OCI-LY7 (cell line): ENCODE data around the gene SALL3. TPM values are rescaled to one million over a fixed set of nuclear protein-coding genes. Genes with fewer than 3 reads are reported as not detected.

Experiments used
- BruUV-seq: library from RNA; stranded (reverse); fragments of 400-500 nt; replicated peaks from 2 replicates; lab custom pipeline; 2021; lab: Mats Ljungman, UMichigan
- CTCF ChIA-PET: fragments of 300-600 bp; sonication (Branson Sonifier 250); formaldehyde crosslinking; loops from one replicate; lab custom pipeline; 2022; ENCODE audit warnings: antibody characterized with exemption; ENCODE audit not compliant: unreplicated experiment; lab: Charles Lee
- POLR2A ChIA-PET: fragments of 300-600 bp; sonication (Branson Sonifier 250); formaldehyde crosslinking; loops from one replicate; lab custom pipeline; 2022; ENCODE audit warnings: antibody characterized with exemption; lab: Charles Lee
- DNase-seq: peaks from one replicate; pipeline ENCODE4 v3.0.0-alpha.2; 2015; ENCODE audit warnings: low spot score
- H2AFZ ChIP-seq: fragments of 200-600 bp; sonication (generic), shearing (Covaris generic); 2 replicates; pipeline ENCODE4 v1.6.1; 2014; ENCODE audit warnings: mild to moderate bottlenecking, antibody characterized with exemption, low read length, moderate library complexity
- H3K27ac ChIP-seq: fragments of 200-600 bp; sonication (generic); 2 replicates; pipeline ENCODE4 v1.5.1; 2014; ENCODE audit warnings: mixed run types, low read depth, mild to moderate bottlenecking, moderate library complexity, low read length, inconsistent platforms; ENCODE audit not compliant: poor library complexity, severe bottlenecking
- H3K36me3 ChIP-seq: fragments of 200-600 bp; sonication (generic); 2 replicates; pipeline ENCODE4 v1.6.1; 2014; ENCODE audit warnings: mild to moderate bottlenecking, antibody characterized with exemption, low read length, moderate library complexity, mixed read lengths; ENCODE audit not compliant: insufficient read depth
- H3K4me1 ChIP-seq: fragments of 200-600 bp; sonication (generic); 2 replicates; pipeline ENCODE4 v1.5.1; 2014; ENCODE audit warnings: mild to moderate bottlenecking, low read length; ENCODE audit not compliant: insufficient read depth, poor library complexity, severe bottlenecking
- H3K4me2 ChIP-seq: fragments of 200-600 bp; sonication (generic); 2 replicates; pipeline ENCODE4 v1.6.1; 2014; ENCODE audit warnings: mild to moderate bottlenecking, low read length
- H3K4me3 ChIP-seq: fragments of 200-600 bp; sonication (generic); 2 replicates; pipeline ENCODE4 v1.5.1; 2014; ENCODE audit warnings: mild to moderate bottlenecking, low read depth, low read length; ENCODE audit not compliant: poor library complexity, severe bottlenecking
- H3K79me2 ChIP-seq: fragments of 200-600 bp; sonication (generic); 2 replicates; pipeline ENCODE4 v1.6.1; 2016; ENCODE audit warnings: low read depth, mild to moderate bottlenecking, low read length, moderate library complexity, mixed read lengths; ENCODE audit not compliant: insufficient read depth
- H3K9me2 ChIP-seq: fragments of 200-600 bp; sonication (generic); 2 replicates; pipeline ENCODE4 v1.6.1; 2016; ENCODE audit warnings: mild to moderate bottlenecking, low read length, mixed read lengths; ENCODE audit not compliant: insufficient read depth
- H3K9me3 ChIP-seq: fragments of 200-600 bp; sonication (generic); 2 replicates; pipeline ENCODE4 v1.6.1; 2014; ENCODE audit warnings: mild to moderate bottlenecking, mixed run types, low read length, mixed read lengths
- H4K20me1 ChIP-seq: fragments of 200-600 bp; sonication (generic); 2 replicates; pipeline ENCODE4 v1.6.1; 2014; ENCODE audit warnings: mild to moderate bottlenecking, antibody characterized with exemption, low read length, moderate library complexity, mixed read lengths; ENCODE audit not compliant: insufficient read depth
- EZH2phosphoT487 ChIP-seq: fragments of 200-600 bp; sonication (generic); IDR thresholded peaks from 2 replicates; pipeline ENCODE4 v1.6.1; 2018; ENCODE audit warnings: low read depth, borderline replicate concordance, mild to moderate bottlenecking, mixed run types, antibody characterized with exemption, low read length, moderate library complexity, mixed read lengths
- intact Hi-C: fragments of 100-400 bp; cut with micrococcal nuclease; formaldehyde crosslinking; loops from one replicate; pipeline ENCODE4 v1.10.0; 2022; ENCODE audit not compliant: unreplicated experiment
- total RNA-seq, 2 experiments: library from RNA; depleted of rRNA in 1 of 2; stranded (reverse); fragments of >200 nt in 1 of 2; shearing (Covaris generic) in 1 of 2; gene quantifications; 2 replicates each; pipeline ENCODE4 v1.2.3, GENCODE V29; 2014 to 2022
- TF ChIP-seq, protein P1 (sequence below): fragments of 200-600 bp; sonication (generic); conservative IDR thresholded peaks from 2 replicates; pipeline ENCODE4 v1.5.1; 2014; ENCODE audit warnings: mild to moderate bottlenecking, antibody characterized with exemption, low read length, moderate library complexity, mixed read lengths

SALL3 gene
- total RNA-seq, 2 experiments from 2014 or later: not detected

- Histone ChIP-seq H3K9me3 (no peaks in the 10 kb centered on the region), H3K27ac (no peak overlapping the region), H3K9me2 (no peaks in the 10 kb centered on the region), H2AFZ (no peak overlapping the region), H3K79me2 (no peaks in the 10 kb centered on the region), H3K4me2 (no peak overlapping the region), H4K20me1 (no peaks in the 10 kb centered on the region), H3K36me3 (no peaks in the 10 kb centered on the region), H3K4me3 (no peak overlapping the region), H3K4me1 (no peaks in the 10 kb centered on the region)
- peak; percentile 14 for DNase-seq
- no peak for TF ChIP-seq EZH2phosphoT487
- TF ChIP-seq, protein P1, sequence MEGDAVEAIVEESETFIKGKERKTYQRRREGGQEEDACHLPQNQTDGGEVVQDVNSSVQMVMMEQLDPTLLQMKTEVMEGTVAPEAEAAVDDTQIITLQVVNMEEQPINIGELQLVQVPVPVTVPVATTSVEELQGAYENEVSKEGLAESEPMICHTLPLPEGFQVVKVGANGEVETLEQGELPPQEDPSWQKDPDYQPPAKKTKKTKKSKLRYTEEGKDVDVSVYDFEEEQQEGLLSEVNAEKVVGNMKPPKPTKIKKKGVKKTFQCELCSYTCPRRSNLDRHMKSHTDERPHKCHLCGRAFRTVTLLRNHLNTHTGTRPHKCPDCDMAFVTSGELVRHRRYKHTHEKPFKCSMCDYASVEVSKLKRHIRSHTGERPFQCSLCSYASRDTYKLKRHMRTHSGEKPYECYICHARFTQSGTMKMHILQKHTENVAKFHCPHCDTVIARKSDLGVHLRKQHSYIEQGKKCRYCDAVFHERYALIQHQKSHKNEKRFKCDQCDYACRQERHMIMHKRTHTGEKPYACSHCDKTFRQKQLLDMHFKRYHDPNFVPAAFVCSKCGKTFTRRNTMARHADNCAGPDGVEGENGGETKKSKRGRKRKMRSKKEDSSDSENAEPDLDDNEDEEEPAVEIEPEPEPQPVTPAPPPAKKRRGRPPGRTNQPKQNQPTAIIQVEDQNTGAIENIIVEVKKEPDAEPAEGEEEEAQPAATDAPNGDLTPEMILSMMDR: peak; percentile 62
- no TSS peak for BruUV-seq
- CTCF ChIA-PET: no interaction called here
- intact Hi-C loops: loop anchor here (5.0 kb wide), 2 partner anchors 276 to 391 kb away; no protein-coding TSS in a partner anchor
- POLR2A ChIA-PET: interaction anchor here (0.6 to 1.2 kb wide), 3 partner anchors 18 to 263 kb away, joined by 3 to 4 read pairs (median 3); no protein-coding TSS in a partner anchor
These were observed 6.4 kb downstream of the SALL3 start for GRCh38 chr18:78986018-78986481.

GRCh38 chr18:78991446-78991845, 11.8 kb downstream of the SALL3 start:
- no peak overlapping the region for H3K4me3 ChIP-seq
- no peak for DNase-seq
- intact Hi-C loops: no loop called here
- no peaks in the 10 kb centered on the region for H3K9me3 ChIP-seq
- TF ChIP-seq EZH2phosphoT487: no peak
- TF ChIP-seq, protein P1: no peak
- BruUV-seq: no TSS peak
- no peaks in the 10 kb centered on the region for H3K36me3 ChIP-seq
- no peaks in the 10 kb centered on the region for H3K9me2 ChIP-seq
- H2AFZ ChIP-seq: no peak overlapping the region
- H3K79me2 ChIP-seq: no peaks in the 10 kb centered on the region
- no peaks in the 10 kb centered on the region for H3K4me1 ChIP-seq
- H3K4me2 ChIP-seq: no peak overlapping the region
- CTCF ChIA-PET: no interaction called here
- POLR2A ChIA-PET: no interaction called here
- H4K20me1 ChIP-seq: no peaks in the 10 kb centered on the region
- H3K27ac ChIP-seq: no peak overlapping the region
